ENCODE results near the gene BCOR.

BCOR gene

GRCh38 chrX:40062525-40063155, 35.1 kb downstream of the BCOR start:
- DNase-seq (ENCODE audit: low read depth) = no peak

- no peak for DNase-seq (ENCODE audit: low read depth)
Observed at GRCh38 chrX:40061871-40062524, 35.8 kb downstream of the BCOR start.

- no peak for DNase-seq (ENCODE audit: low read depth)
Observed at GRCh38 chrX:40061005-40061404, 36.8 kb downstream of the BCOR start.

- DNase-seq (ENCODE audit: low read depth) = no peak
Observed at GRCh38 chrX:40060356-40060845, 37.4 kb downstream of the BCOR start.

GRCh38 chrX:40058719-40059118, 39.0 kb downstream of the BCOR start:
- DNase-seq (ENCODE audit: low read depth) = no peak

- no peak for DNase-seq (ENCODE audit: low read depth)
Observed at GRCh38 chrX:40057405-40057804, 40.4 kb downstream of the BCOR start.

- DNase-seq (ENCODE audit: low read depth) = no peak
Observed at GRCh38 chrX:40056420-40056819, 41.3 kb downstream of the BCOR start.

GRCh38 chrX:40055495-40055894, 42.3 kb downstream of the BCOR start:
- no peak for DNase-seq (ENCODE audit: low read depth)

- no peak for DNase-seq (ENCODE audit: low read depth)
Observed at GRCh38 chrX:40054793-40055192, 43.0 kb downstream of the BCOR start.

- DNase-seq (ENCODE audit: low read depth) = no peak
Observed at GRCh38 chrX:40050532-40050931, 47.2 kb downstream of the BCOR start.

- DNase-seq (ENCODE audit: low read depth) = no peak
Observed at GRCh38 chrX:40049084-40049641, 48.6 kb downstream of the BCOR start.

- no peak for DNase-seq (ENCODE audit: low read depth)
Observed at GRCh38 chrX:40047485-40047884, 50.3 kb downstream of the BCOR start.

GRCh38 chrX:40043895-40044294, 53.9 kb downstream of the BCOR start:
- DNase-seq (ENCODE audit: low read depth) = no peak

- no peak for DNase-seq (ENCODE audit: low read depth)
Observed at GRCh38 chrX:40041915-40042314, 55.8 kb downstream of the BCOR start.

- no peak for DNase-seq (ENCODE audit: low read depth)
Observed at GRCh38 chrX:40040686-40041461, 56.9 kb downstream of the BCOR start.

GRCh38 chrX:40039887-40040286, 57.9 kb downstream of the BCOR start:
- no peak for DNase-seq (ENCODE audit: low read depth)

GRCh38 chrX:40037367-40037766, 60.4 kb downstream of the BCOR start:
- no peak for DNase-seq (ENCODE audit: low read depth)

GRCh38 chrX:40035726-40036125, 62.0 kb downstream of the BCOR start:
- no peak for DNase-seq (ENCODE audit: low read depth)

GRCh38 chrX:40031911-40032310, 65.8 kb downstream of the BCOR start:
- DNase-seq (ENCODE audit: low read depth) = no peak

GRCh38 chrX:40030205-40030604, 67.6 kb downstream of the BCOR start:
- DNase-seq (ENCODE audit: low read depth) = no peak

GRCh38 chrX:40022421-40022820, 75.3 kb downstream of the BCOR start:
- no peak for DNase-seq (ENCODE audit: low read depth)

GRCh38 chrX:40021647-40022046, 76.1 kb downstream of the BCOR start:
- no peak for DNase-seq (ENCODE audit: low read depth)

- no peak for DNase-seq (ENCODE audit: low read depth)
Observed at GRCh38 chrX:40019541-40019940, 78.2 kb downstream of the BCOR start.
